K562 (cell line): Measurements from ENCODE around the gene DNAJB11. TPM values are rescaled to one million over a fixed set of nuclear protein-coding genes. Genes with fewer than 3 reads are reported as not detected.
A peak's percentile ranks its signal among the peaks of the same experiment; 100 is the strongest.

ENCODE experiments used
- CTCF ChIP-seq, 3 experiments: IDR thresholded peaks in 2 of 3; conservative IDR thresholded peaks in 1 of 3; 2 replicates each; pipeline ENCODE4 v1.5.1; 2011 to 2012; ENCODE audit warnings: low read length in 3 of 3, mild to moderate bottlenecking in 3 of 3, control low read depth in 2 of 3, improper control_type of control experiment in 1 of 3, inconsistent platforms in 1 of 3, low read depth in 1 of 3, mixed read lengths in 1 of 3, moderate library complexity in 1 of 3; ENCODE audit not compliant: insufficient read depth in 2 of 3
- E2F3 ChIP-seq: fragments of 250-450 bp; sonication (Bioruptor Pico); IDR thresholded peaks from 2 replicates; pipeline ENCODE4 v1.4.0; 2020; ENCODE audit warnings: mild to moderate bottlenecking
- EGR1 ChIP-seq: fragments of 450-650 bp; conservative IDR thresholded peaks from 2 replicates; pipeline ENCODE4 v1.6.1; 2017; ENCODE audit warnings: mild to moderate bottlenecking
- ELF4 ChIP-seq: fragments of 450-650 bp; formaldehyde crosslinking; IDR thresholded peaks from 2 replicates; pipeline ENCODE4 v1.4.0; 2022; ENCODE audit warnings: missing genetic modification characterization
- ETS1 ChIP-seq: conservative IDR thresholded peaks from 2 replicates; pipeline ENCODE4 v1.6.1; 2011; ENCODE audit warnings: low read depth, mild to moderate bottlenecking, low read length; ENCODE audit not compliant: control insufficient read depth
- ETV5 ChIP-seq: sonication (generic); formaldehyde crosslinking; IDR thresholded peaks from 2 replicates; pipeline ENCODE4 v1.4.0; 2020; ENCODE audit warnings: low read depth, mild to moderate bottlenecking, missing genetic modification reagents
- FOXP1 ChIP-seq: sonication (generic); formaldehyde crosslinking; IDR thresholded peaks from 2 replicates; pipeline ENCODE4 v1.8.0; 2022; ENCODE audit warnings: mild to moderate bottlenecking, missing genetic modification reagents
- IFI16 ChIP-seq: fragments of 250-450 bp; sonication (Bioruptor Pico); IDR thresholded peaks from 2 replicates; pipeline ENCODE4 v2.1.2; 2022; ENCODE audit warnings: mild to moderate bottlenecking, inconsistent platforms
- LCOR ChIP-seq: sonication (generic); formaldehyde crosslinking; IDR thresholded peaks from 2 replicates; pipeline ENCODE4 v1.8.0; 2022; ENCODE audit warnings: mild to moderate bottlenecking, missing genetic modification reagents
- NELFE ChIP-seq: IDR thresholded peaks from 2 replicates; pipeline ENCODE4 v1.6.1; 2011; ENCODE audit warnings: mild to moderate bottlenecking; ENCODE audit not compliant: insufficient read depth, insufficient read length
- NFE2L1 ChIP-seq: fragments of 450-650 bp; IDR thresholded peaks from 2 replicates; pipeline ENCODE4 v1.6.1; 2016; ENCODE audit warnings: missing genetic modification characterization, low read depth, mild to moderate bottlenecking, missing compliant biosample characterization, moderate library complexity, borderline replicate concordance
- NR1H2 ChIP-seq: sonication (generic); formaldehyde crosslinking; IDR thresholded peaks from 2 replicates; pipeline ENCODE4 v1.4.0; 2020; ENCODE audit warnings: mild to moderate bottlenecking, missing genetic modification reagents
- POLR2B ChIP-seq: fragments of 450-650 bp; IDR thresholded peaks from 2 replicates; pipeline ENCODE4 v1.6.1; 2018; ENCODE audit warnings: low read depth; ENCODE audit not compliant: partially characterized antibody
- POLR3G ChIP-seq: IDR thresholded peaks from 2 replicates; pipeline ENCODE4 v1.6.1; 2011; ENCODE audit not compliant: insufficient read length, insufficient replicate concordance; ENCODE audit errors: extremely low read depth
- SAFB2 ChIP-seq: fragments of 200-400 bp; formaldehyde crosslinking; IDR thresholded peaks from 2 replicates; pipeline ENCODE4 v1.6.1; 2018; ENCODE audit warnings: borderline replicate concordance, low read length, low read depth, moderate library complexity; ENCODE audit not compliant: severe bottlenecking
- SETDB1 ChIP-seq: IDR thresholded peaks from one replicate; pipeline ENCODE4 v1.6.1; 2012; ENCODE audit warnings: low read length, control low read depth, inconsistent platforms
- SLC30A9 ChIP-seq: fragments of 250-450 bp; sonication (Bioruptor Pico); IDR thresholded peaks from 2 replicates; pipeline ENCODE4 v1.8.0; 2022; ENCODE audit warnings: mild to moderate bottlenecking, moderate library complexity
- THRA ChIP-seq: fragments of 450-650 bp; IDR thresholded peaks from 2 replicates; pipeline ENCODE4 v1.6.1; 2017; ENCODE audit warnings: mild to moderate bottlenecking, moderate library complexity
- ZFP30 ChIP-seq: fragments of 250-450 bp; sonication (Bioruptor Pico); IDR thresholded peaks from 2 replicates; pipeline ENCODE4 v1.8.0; 2022; ENCODE audit warnings: moderate library complexity, mild to moderate bottlenecking, inconsistent platforms, borderline replicate concordance
- ZNF408 ChIP-seq: fragments of 250-450 bp; sonication (Bioruptor Pico); IDR thresholded peaks from 2 replicates; pipeline ENCODE4 v1.4.0; 2020; ENCODE audit warnings: low read depth, mild to moderate bottlenecking, moderate library complexity
- ZNF639 ChIP-seq, 2 experiments: fragments of 200-800 bp in 1 of 2; sonication (Bioruptor generic) in 1 of 2; sonication (generic) in 1 of 2; formaldehyde crosslinking in 1 of 2; IDR thresholded peaks in 1 of 2; conservative IDR thresholded peaks in 1 of 2; 2 replicates each; pipeline versions ENCODE4 v1.5.0 to v1.6.1; 2016 to 2020; ENCODE audit warnings: missing compliant biosample characterization in 1 of 2, missing genetic modification characterization in 1 of 2, missing genetic modification reagents in 1 of 2
- polyA plus RNA-seq, 8 experiments: library from polyadenylated mRNA; depleted of rRNA in 4 of 8; stranded (reverse) in 5 of 8; unstranded in 3 of 8; fragments of >200 nt; fragmentation: Nextera tagmentation in 2 of 8; fragmentation: Illumina TruSeq in 1 of 8; extraction: Ambion mirVana in 2 of 8; extraction: Trizol in 1 of 8; gene quantifications; 2 replicates each; pipeline versions ENCODE4 v1.2.1 to v1.2.3, GENCODE V29; 2011 to 2014; ENCODE audit warnings: inconsistent platforms in 1 of 8, missing spikeins in 1 of 8
- total RNA-seq, 7 experiments: library from RNA; depleted of rRNA in 6 of 7; stranded (reverse); fragments of >200 nt in 6 of 7; fragmentation: Illumina TruSeq in 2 of 7; extraction: Trizol in 2 of 7; gene quantifications; 2 replicates each; pipeline versions ENCODE4 v1.2.1 to v1.2.3, GENCODE V29; 2011 to 2021; ENCODE audit warnings: low replicate concordance in 1 of 7

DNAJB11 gene
- total and polyA plus RNA-seq, 9 of the 15 experiments (the other 6 are each of a cell fraction or from before 2014, with no cell fraction given): 14.8 to 74.7 (median 63.8) TPM

- TF ChIP-seq ETV5 (CRISPR knock-in tag): 0 out of 2 replicates have a peak, but pooled peaks have one; percentile 51
- TF ChIP-seq SETDB1: no peak
- TF ChIP-seq ZNF639 (CRISPR knock-in tag; conservative IDR thresholded peaks at IDR 0.05 in 1 of 2, IDR thresholded peaks at IDR 0.05 in 1 of 2): peak in 1 of 2 experiments; percentile 52; a peak in 1 of 4 replicates
- TF ChIP-seq THRA: no peak
- no peak for TF ChIP-seq CTCF (IDR thresholded peaks at IDR 0.05 in 2 of 3, conservative IDR thresholded peaks at IDR 0.05 in 1 of 3; ENCODE audit: insufficient read depth in 2 of 3, low read depth in 1 of 3, low read length in 3 of 3)
- no peak for TF ChIP-seq NELFE
- peak; percentile 47; the same call in 1 of the 2 replicates for TF ChIP-seq EGR1
- TF ChIP-seq SLC30A9 (CRISPR knock-in tag): no peak
- TF ChIP-seq ELF4 (CRISPR knock-in tag): no peak
- no peak for TF ChIP-seq IFI16 (CRISPR knock-in tag)
- peak; percentile 93 for TF ChIP-seq FOXP1 (CRISPR knock-in tag)
- no peak for TF ChIP-seq SAFB2
- TF ChIP-seq ZNF408 (CRISPR knock-in tag): no peak
- TF ChIP-seq POLR2B: peak; percentile 84
- TF ChIP-seq E2F3 (CRISPR knock-in tag): 0 out of 2 replicates have a peak, but pooled peaks have one; percentile 17
- TF ChIP-seq LCOR (CRISPR knock-in tag): 0 out of 2 replicates have a peak, but pooled peaks have one; percentile 64
- TF ChIP-seq ZFP30 (CRISPR knock-in tag): no peak
- TF ChIP-seq NFE2L1 (tag): no peak
- TF ChIP-seq POLR3G: no peak
- 0 out of 2 replicates have a peak, but pooled peaks have one; percentile 83 for TF ChIP-seq NR1H2 (CRISPR knock-in tag)
- TF ChIP-seq ETS1: peak; percentile 75; the same call in 1 of the 2 replicates
Observed at GRCh38 chr3:186567072-186567921, 3.2 kb upstream of the DNAJB11 start, which contains the start of gene TBCCD1 (continued).
